NCI-H345 treated with DMSO at 0.1 percent for 48 hours (cell line): ENCODE results near the gene TRANK1.

Experiments used
- DNase-seq: peaks from one replicate; lab custom pipeline; 2025; ENCODE audit not compliant: unreplicated experiment; lab: John Stamatoyannopoulos, UW

Gene TRANK1

DNA sequence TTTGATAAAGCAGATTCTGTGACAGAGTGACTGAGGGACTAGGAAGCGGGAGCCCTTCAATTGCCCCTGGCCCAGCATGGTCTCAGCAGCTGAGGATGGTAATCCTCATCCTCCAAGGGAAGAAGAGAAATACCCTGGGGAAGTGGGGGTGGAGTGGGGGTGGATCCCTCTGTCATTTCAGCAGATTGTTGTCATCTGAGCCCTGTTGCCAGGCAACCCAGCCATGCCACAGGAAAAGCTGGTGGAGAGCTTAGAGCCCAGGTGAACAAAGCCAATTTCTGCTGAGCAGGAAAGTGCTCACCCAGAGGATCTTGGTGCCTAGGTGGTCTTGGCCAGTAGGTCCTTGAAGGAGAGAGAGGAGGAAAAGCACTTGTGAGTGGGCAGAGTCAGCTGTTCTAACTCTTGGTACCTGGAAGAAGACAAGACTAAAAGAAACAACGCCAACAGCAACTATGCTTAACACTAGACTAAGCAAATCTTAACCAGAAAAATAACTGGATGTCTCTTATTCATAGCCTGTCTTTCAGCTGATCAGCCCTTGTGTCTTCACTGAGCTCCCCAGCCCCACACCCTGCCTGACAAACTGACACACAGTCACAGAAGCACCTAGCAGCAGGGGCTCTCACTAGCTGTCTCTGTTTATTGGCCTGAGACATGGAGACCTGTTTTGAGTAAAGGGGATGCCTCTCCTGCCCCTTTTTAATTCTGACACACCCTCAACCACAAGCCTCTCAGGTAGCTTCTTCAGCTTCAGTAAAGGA is 140.4 kb downstream of the TRANK1 start:
- DNase-seq: peak; percentile 4

GRCh38 chr3:36803091-36803791 is 141.6 kb downstream of the TRANK1 start:
- DNase-seq: no peak

- DNase-seq: no peak
These were observed 144.2 kb downstream of the TRANK1 start for GRCh38 chr3:36800533-36801116.

- DNase-seq: no peak
These were observed 148.0 kb downstream of the TRANK1 start for GRCh38 chr3:36796881-36797280.

- no peak for DNase-seq
These were observed 148.7 kb downstream of the TRANK1 start for GRCh38 chr3:36796161-36796560.

GRCh38 chr3:36795622-36796021 is 149.2 kb downstream of the TRANK1 start:
- DNase-seq: no peak

- no peak for DNase-seq
These were observed 152.5 kb downstream of the TRANK1 start for GRCh38 chr3:36792342-36792741.

DNA sequence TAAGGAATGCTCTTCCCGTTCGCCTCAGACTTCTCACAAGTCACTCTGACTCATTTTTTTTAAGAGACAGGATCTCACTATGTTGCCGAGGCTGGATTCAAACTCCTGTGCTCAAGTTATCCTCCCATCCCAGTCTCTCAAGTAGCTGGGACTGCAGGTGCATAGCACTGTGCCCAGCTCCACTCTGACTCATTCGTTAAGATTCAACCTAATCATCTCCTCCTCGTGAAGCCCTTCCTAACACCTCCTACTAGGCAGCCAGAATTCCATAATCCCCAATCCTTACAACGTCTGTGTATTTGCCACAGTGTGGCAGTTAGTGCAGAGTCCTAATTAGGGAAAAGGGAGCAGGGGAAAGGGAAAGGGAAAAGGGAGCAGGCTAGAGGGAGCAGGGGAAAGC is 154.1 kb downstream of the TRANK1 start:
- DNase-seq: no peak

GRCh38 chr3:36786921-36787890 is 157.6 kb downstream of the TRANK1 start:
- no peak for DNase-seq

GRCh38 chr3:36784138-36784635 is 160.7 kb downstream of the TRANK1 start:
- DNase-seq: no peak

GRCh38 chr3:36777424-36778218 is 167.2 kb downstream of the TRANK1 start:
- no peak for DNase-seq
